OCI-LY3 (cell line): ENCODE results near the gene HAPLN1.

Experiments
- EZH2phosphoT487 ChIP-seq: fragments of 200-600 bp; shearing (Covaris generic); IDR thresholded peaks from 2 replicates; pipeline ENCODE4 v1.6.1; 2018; ENCODE audit warnings: antibody characterized with exemption, mixed run types, low read depth
- TF ChIP-seq, protein P1 (sequence below): fragments of 200-600, 300-600 bp; sonication (generic); IDR thresholded peaks from 2 replicates; pipeline ENCODE4 v1.5.1; 2014; ENCODE audit warnings: antibody characterized with exemption, low read length, low read depth

DNA sequence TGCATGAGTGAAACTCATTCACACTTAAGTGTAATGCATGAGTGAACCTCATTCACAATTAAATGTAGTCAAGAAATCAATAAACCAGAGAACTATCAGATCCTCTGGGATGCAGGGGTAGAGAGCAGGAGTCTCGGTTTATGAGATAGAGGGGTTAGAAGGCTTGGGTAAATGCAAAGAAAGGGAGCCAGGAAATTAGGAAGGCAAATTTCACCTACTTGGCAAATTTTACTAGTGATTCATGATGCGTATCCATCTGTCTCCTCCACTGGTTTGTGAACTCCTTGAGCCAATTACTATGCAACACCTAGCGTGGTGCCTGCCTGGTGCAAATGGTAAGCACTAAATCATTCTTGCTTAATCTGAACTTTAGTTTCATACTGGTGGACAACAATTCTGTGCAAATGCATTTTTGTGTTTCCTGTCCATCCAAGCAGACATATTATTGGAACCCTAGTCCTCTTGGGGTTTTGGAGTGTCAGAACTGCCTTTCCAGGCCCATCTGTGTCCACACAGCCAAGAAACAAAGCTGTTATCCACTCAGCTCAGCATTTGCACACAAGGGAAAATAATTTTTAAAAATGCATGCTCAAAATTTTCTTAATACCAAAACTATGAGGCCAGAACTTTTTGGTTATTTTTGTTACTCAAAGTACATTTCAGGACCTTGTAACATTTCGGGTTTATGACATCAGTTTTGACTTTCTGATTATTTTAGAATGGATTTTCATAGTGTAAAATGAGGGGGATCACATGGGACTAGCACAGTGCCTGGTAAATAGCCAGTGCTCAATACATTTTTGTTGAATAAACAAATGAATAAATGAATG, 5.2 kb downstream of the HAPLN1 start:
- TF ChIP-seq, protein P1, sequence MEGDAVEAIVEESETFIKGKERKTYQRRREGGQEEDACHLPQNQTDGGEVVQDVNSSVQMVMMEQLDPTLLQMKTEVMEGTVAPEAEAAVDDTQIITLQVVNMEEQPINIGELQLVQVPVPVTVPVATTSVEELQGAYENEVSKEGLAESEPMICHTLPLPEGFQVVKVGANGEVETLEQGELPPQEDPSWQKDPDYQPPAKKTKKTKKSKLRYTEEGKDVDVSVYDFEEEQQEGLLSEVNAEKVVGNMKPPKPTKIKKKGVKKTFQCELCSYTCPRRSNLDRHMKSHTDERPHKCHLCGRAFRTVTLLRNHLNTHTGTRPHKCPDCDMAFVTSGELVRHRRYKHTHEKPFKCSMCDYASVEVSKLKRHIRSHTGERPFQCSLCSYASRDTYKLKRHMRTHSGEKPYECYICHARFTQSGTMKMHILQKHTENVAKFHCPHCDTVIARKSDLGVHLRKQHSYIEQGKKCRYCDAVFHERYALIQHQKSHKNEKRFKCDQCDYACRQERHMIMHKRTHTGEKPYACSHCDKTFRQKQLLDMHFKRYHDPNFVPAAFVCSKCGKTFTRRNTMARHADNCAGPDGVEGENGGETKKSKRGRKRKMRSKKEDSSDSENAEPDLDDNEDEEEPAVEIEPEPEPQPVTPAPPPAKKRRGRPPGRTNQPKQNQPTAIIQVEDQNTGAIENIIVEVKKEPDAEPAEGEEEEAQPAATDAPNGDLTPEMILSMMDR, result no peak
- no peak for TF ChIP-seq EZH2phosphoT487
